ENCODE results near the gene HTRA2. TPM values are rescaled to one million over a fixed set of nuclear protein-coding genes. Genes with fewer than 3 reads are reported as not detected.

Gene HTRA2
- total RNA-seq, 1 donor, result 32.9 TPM

DNA sequence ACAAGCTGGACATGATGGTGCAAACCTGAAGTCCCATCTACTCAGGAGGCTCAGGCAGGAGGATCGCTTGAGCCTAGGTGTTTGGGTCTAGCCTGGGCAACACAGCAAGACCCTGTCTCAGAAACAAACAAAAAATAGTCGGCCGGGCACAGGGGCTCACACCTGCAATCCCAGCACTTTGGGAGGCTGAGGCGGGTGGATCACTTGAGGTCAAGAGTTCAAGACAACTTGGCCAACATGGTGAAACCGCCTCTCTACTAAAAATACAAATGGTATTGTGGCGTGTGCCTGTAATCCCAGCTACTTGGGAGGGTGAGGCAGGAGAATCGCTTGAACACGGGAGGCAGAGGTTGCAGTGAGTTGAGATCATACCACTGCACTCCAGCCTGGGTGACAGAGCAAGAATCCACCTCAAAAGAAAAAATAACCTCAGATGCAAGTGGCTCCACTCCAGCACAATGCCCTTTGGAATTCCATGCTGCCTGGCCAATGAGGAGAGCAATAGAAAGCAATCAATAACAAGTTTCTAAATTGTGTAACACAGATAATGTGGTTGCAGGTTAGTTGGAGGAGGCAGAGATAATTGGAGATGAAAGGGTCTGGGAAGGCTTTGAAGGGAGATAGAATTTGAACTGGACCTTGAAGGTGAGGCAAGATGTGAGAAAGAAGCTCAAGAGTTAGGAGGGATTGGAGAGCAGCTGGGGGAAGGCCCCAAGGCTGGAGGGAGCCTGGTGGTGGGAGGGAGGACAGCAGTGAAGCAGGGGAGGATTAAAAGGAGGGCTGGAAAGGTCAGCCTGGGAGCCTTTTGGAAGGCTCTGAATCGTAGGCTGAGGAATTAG lies 40.9 kb upstream of the HTRA2 start:
- no peak for DNase-seq (ENCODE audit: low read depth)
- TF ChIP-seq CTCF (IDR thresholded peaks at IDR 0.05; ENCODE audit: insufficient read depth, low read length), result no peak
- no peak overlapping the region for H3K4me3 ChIP-seq (ENCODE audit: low read depth, low read length)

DNA sequence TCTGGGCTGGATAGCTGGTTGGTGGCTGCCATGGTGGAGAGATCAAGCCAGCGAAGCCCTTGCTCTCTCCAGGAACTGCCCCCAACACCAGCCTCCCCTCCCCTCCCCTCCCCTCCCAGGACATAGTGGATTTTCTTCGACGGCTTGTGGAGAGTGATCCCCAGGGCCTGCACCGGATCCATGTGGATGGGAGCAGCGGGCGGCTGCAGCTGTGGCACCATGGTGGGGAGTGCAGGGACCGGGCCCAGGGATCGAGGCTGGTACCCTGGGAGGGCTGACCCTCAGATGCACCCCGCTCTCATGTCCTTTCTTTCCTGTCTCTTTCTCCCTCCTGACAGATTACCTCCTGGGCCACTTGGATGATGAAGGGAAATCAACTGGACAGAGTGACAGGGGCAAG lies 39.8 kb upstream of the HTRA2 start:
- no peak overlapping the region for H3K4me3 ChIP-seq (ENCODE audit: low read depth, low read length)
- no peak for DNase-seq (ENCODE audit: low read depth)
- no peak for TF ChIP-seq CTCF (IDR thresholded peaks at IDR 0.05; ENCODE audit: insufficient read depth, low read length)

- no peak for TF ChIP-seq CTCF (IDR thresholded peaks at IDR 0.05; ENCODE audit: insufficient read depth, low read length)
- H3K4me3 ChIP-seq (ENCODE audit: low read depth, low read length), result no peak overlapping the region
- DNase-seq (ENCODE audit: low read depth), result no peak
Measured at GRCh38 chr2:74491648-74492544, 37.8 kb upstream of the HTRA2 start.

- TF ChIP-seq CTCF (IDR thresholded peaks at IDR 0.05; ENCODE audit: insufficient read depth, low read length), result no peak
- H3K4me3 ChIP-seq (ENCODE audit: low read depth, low read length), result no peak overlapping the region
- no peak for DNase-seq (ENCODE audit: low read depth)
Measured at GRCh38 chr2:74493546-74493945, 36.2 kb upstream of the HTRA2 start.

DNA sequence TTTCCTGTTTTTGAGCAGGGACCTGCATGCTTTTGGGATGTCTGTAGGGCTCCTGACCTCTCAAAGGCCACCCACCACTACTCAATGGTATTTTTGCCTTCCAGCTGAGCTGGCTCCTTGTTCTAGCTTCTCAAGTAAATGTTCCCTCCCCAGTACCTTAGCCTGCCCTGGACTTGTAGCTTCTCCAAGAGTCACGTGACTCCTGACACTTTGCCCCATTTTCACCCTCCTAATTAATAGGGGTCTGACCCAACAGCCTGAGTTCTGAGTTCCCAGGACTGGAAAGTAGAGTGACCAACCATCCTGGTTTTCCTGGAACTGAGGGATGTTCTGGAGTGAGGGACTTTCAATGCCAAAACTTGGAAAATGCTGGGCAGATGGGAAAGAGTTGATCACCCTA lies 34.3 kb upstream of the HTRA2 start:
- TF ChIP-seq CTCF (IDR thresholded peaks at IDR 0.05; ENCODE audit: insufficient read depth, low read length), result no peak
- no peak for DNase-seq (ENCODE audit: low read depth)
- no peak overlapping the region for H3K4me3 ChIP-seq (ENCODE audit: low read depth, low read length)

GRCh38 chr2:74496997-74497776 lies 32.5 kb upstream of the HTRA2 start:
- no peak overlapping the region for H3K4me3 ChIP-seq (ENCODE audit: low read depth, low read length)
- DNase-seq (ENCODE audit: low read depth), result no peak
- no peak for TF ChIP-seq CTCF (IDR thresholded peaks at IDR 0.05; ENCODE audit: insufficient read depth, low read length)

All from fibroblast of the aortic adventitia (primary cell).